GM12873 (cell line): ENCODE measurements around the gene CDNF.

Source experiments
- TF ChIP-seq, protein P1 (sequence below): IDR thresholded peaks from 2 replicates; pipeline ENCODE4 v1.5.1; 2012; ENCODE audit warnings: low read depth, mild to moderate bottlenecking, moderate library complexity, low read length, control low read depth; ENCODE audit not compliant: insufficient read depth; ENCODE audit errors: missing control alignments

CDNF gene

DNA sequence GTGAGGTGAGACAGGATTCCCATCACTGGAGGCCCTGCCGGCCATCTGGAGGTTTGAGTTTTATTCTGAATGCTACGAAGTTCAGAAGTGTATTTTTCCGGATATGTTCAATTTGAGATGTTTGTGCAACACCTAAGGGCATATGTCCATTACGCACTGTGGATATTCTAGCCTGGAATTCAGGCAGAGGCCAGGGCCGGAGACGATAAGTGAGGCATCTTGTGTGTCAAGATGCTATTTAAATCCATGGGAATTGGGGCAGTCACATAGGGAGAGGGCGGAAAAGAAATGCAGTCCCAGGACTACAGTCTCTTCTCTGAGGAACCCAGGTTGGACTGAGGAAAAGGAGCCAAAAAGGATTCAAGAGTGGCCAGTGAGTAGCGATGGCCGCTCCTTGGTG lies 38.9 kb upstream of the CDNF start:
- TF ChIP-seq, protein P1, sequence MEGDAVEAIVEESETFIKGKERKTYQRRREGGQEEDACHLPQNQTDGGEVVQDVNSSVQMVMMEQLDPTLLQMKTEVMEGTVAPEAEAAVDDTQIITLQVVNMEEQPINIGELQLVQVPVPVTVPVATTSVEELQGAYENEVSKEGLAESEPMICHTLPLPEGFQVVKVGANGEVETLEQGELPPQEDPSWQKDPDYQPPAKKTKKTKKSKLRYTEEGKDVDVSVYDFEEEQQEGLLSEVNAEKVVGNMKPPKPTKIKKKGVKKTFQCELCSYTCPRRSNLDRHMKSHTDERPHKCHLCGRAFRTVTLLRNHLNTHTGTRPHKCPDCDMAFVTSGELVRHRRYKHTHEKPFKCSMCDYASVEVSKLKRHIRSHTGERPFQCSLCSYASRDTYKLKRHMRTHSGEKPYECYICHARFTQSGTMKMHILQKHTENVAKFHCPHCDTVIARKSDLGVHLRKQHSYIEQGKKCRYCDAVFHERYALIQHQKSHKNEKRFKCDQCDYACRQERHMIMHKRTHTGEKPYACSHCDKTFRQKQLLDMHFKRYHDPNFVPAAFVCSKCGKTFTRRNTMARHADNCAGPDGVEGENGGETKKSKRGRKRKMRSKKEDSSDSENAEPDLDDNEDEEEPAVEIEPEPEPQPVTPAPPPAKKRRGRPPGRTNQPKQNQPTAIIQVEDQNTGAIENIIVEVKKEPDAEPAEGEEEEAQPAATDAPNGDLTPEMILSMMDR = no peak

DNA sequence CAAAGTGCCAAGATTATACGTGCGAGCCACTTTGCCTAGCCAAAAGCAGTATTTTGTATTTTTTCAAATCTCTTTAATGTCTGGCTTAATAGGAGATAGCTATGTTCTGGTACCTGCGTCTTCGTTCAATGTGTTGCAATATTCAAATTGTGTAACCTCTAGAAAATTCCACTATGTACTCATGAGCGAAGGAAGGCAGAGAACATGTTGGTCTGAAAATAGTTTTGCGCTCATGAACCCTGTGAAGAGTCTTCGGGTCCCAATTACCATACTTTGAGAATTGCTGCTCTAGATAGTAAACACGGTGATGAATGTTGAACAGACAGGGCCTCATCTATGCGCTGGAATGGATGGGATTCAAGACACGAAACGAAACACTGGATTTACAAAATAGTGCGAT lies 38.1 kb upstream of the CDNF start:
- TF ChIP-seq, protein P1 = no peak

DNA sequence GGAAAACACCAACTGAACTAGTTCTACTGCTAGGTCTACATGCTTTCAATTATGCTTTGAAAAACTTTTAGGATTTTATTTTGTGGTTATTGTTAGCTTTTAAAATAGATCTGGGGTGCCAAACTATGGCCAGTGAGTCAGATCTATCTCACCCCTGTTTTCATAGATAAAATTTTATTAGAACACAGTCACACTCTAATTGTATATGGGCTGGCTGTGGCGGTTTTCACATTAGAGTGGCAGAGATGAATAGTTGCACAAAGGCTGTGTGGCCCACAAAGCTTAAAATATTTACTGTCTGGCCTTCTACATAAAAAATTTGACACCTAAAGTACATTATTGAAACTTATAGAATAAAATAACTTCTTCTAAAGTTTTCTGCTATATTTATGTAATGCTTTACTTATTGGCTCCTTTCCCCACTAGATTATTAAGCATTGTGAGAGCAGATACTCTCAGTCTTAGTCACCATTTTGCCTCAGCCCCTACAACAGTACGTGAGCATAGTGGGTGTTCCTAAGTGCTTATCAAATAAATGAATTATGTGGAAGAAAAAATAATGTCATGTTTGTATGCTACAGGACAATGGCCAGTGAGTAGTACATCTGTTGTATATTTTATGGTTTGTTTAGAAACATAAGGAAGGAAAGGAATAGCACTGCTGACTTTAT lies 35.4 kb upstream of the CDNF start:
- TF ChIP-seq, protein P1 = no peak

DNA sequence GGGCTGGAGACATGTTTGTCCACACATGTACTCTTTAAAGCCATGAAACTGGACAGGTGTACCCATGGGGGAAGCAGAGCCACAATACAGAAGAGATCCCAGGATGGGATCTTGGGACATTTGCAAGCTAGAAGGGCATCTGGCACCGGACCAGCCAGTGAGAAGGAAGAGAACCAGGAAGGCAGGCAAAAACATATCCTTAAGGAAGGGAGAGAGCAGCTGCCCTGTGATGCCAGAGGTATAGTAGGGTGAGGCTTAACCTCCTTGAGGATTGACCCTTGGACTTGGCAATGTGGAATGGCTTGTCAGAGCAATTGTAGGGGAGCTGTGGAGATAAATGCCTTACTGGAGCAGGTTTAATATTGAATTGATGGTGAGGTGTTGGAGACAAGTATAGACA lies 23.0 kb upstream of the CDNF start:
- TF ChIP-seq, protein P1 = no peak

DNA sequence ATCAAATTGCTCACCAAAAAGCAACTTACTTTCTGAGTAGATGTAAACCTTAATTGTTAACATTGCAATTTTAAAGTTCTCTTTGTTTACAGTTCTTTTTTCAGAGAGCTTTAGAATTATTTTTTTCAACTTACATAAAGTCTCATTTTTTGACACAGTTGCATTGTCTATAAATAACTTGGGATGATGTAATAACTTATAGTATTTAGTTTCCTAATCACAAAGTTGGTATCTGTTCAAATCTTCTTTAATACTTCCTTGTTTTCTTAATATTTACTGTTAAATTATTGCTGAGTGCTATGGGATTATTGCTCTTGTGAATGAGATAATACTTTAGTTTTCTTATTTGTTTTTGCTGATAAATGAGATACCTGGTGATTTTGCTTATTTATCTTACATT lies 21.9 kb upstream of the CDNF start:
- TF ChIP-seq, protein P1 = no peak

DNA sequence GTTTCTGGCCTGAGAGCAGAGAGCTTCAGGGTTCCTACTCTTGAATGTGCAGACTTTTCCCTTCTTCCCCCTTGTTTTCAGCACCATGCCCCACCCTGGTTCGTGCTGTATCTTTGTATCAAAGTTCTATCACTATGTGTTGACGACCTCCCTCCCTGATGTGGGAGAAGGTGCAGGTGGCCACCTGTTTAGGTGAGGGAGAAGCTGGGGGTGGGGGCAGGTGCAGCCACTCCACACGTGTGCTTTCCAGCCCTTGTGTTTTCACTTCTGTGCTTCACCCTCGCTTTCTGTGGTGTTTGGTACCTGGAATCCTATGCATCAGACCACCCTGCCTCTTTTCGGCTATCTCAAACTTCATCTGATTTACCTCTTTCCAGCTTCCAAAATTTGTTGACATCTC lies 21.2 kb upstream of the CDNF start:
- TF ChIP-seq, protein P1 = no peak

DNA sequence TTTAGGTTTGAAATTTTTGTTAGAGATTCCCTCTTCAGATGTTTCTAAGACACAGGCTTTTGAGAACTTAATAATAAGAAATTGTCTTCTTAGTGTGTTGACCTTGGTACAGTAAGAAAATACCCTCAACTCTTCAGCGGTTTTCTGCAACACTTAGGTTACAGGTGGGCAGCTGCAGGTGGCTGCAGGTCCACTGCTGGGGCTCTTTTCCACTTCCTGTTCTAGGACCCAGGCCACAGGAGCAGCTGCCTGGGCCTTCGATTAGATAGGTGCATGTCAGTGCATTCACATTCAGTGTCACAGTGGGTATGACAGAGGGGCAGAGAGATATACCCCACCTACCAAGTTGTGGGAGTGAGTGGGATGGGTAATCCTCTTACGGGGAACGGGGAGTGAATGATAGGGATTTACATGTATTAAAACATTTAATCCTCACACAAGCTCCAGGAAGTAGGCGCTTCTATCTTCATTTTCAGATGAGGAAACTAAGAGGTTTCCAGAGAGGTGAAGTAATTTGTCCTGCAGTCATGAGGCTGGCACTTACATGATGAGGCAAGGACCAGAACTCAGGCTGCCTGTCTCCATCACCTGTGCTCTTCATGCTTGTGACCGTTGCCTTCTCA lies 20.6 kb upstream of the CDNF start:
- TF ChIP-seq, protein P1 = no peak
